Right lobe of liver (tissue), 4 donors: ENCODE results near the gene VPS25.

Experiments
- POLR2A ChIP-seq: fragments of 450-650 bp; IDR thresholded peaks from one replicate; pipeline ENCODE4 v1.6.1; 2017; ENCODE audit warnings: antibody characterized with exemption, mild to moderate bottlenecking
- TF ChIP-seq, protein P1 (sequence below), 4 donors: fragments of 200-600 bp in 3 of 4; fragments of 450-650 bp in 1 of 4; IDR thresholded peaks; one replicate each; pipeline versions ENCODE4 v1.5.1 to v1.8.0; 2016 to 2022; ENCODE audit warnings: antibody characterized with exemption in 4 of 4, mild to moderate bottlenecking in 2 of 4
- donor health status: DM: no; HTN: no; CAD: no.
- donor health status: DM: no; HTN: no; CAD: no.
- donor health status: DM: no; HTN: yes; CAD: no.

DNA sequence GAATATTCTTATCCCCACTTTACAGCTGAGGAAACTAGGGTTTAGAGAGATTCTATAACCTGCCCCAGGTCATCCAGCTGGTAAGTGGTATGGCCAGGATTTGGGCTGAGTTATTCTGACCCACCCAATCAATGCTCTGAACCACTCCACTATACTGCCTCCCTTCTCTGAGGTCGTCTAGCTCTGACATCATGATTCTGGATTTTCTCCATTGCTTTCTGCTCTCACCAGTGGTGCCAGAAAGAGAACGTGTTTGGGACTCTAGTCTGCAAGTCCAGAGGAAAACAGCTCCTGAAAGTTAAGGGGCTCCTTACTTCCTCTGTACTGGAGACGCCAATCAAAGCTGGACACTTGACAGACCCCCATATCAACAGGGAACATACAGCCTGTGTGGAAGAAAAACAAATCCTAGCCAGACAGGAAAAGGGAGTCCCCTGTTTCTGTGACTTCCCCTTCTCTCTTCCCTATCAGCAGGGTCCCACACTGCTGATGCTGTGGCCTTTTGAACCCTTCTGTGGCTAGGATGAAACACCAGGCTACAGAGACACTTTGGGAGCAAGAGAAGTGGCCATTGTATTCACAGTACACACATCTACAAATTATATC is 22.4 kb upstream of the VPS25 start:
- TF ChIP-seq, protein P1, sequence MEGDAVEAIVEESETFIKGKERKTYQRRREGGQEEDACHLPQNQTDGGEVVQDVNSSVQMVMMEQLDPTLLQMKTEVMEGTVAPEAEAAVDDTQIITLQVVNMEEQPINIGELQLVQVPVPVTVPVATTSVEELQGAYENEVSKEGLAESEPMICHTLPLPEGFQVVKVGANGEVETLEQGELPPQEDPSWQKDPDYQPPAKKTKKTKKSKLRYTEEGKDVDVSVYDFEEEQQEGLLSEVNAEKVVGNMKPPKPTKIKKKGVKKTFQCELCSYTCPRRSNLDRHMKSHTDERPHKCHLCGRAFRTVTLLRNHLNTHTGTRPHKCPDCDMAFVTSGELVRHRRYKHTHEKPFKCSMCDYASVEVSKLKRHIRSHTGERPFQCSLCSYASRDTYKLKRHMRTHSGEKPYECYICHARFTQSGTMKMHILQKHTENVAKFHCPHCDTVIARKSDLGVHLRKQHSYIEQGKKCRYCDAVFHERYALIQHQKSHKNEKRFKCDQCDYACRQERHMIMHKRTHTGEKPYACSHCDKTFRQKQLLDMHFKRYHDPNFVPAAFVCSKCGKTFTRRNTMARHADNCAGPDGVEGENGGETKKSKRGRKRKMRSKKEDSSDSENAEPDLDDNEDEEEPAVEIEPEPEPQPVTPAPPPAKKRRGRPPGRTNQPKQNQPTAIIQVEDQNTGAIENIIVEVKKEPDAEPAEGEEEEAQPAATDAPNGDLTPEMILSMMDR (IDR thresholded peaks at IDR 0.05) = no peak
- no peak for TF ChIP-seq POLR2A
